Naive thymus-derived CD4-positive, alpha-beta T cell (primary cell): Measurements from ENCODE around the gene TTC1. TPM values are rescaled to one million over a fixed set of nuclear protein-coding genes. Genes with fewer than 3 reads are reported as not detected.

Source experiments
- ATAC-seq: fragments of 150-1000 bp; cut with Tn5 transposase; 2 replicates; pipeline ENCODE4 v1.10.0; 2021; ENCODE audit warnings: mild to moderate bottlenecking, moderate library complexity
- CTCF ChIA-PET: fragments of 350-600 bp; sonication (Branson Sonifier 250); formaldehyde crosslinking; loops from one replicate; lab custom pipeline; 2021; ENCODE audit warnings: antibody characterized with exemption; lab: Charles Lee
- POLR2A ChIA-PET: fragments of 350-600 bp; sonication (Branson Sonifier 250); formaldehyde crosslinking; loops from one replicate; lab custom pipeline; 2021; ENCODE audit warnings: antibody characterized with exemption, inconsistent platforms; lab: Charles Lee
- DNase-seq, 9 donors: peaks; one replicate each; pipeline versions ENCODE4 v3.0.0 to v3.0.0-alpha.2; 2020 to 2022; ENCODE audit warnings: mixed read lengths in 1 of 9
- H3K27ac ChIP-seq: one replicate; pipeline ENCODE4 v1.7.0; 2013; ENCODE audit warnings: mild to moderate bottlenecking, low read depth, low read length, moderate library complexity
- H3K27me3 ChIP-seq, 2 donors: one replicate each; pipeline ENCODE4 v1.7.0; 2013; ENCODE audit warnings: low read length in 2 of 2, mild to moderate bottlenecking in 2 of 2, moderate library complexity in 2 of 2; ENCODE audit not compliant: control insufficient read depth in 2 of 2, insufficient read depth in 2 of 2
- H3K36me3 ChIP-seq, 3 experiments: 1 replicate in 2 of 3; 2 replicates in 1 of 3; pipeline ENCODE4 v1.7.0; 2013; ENCODE audit warnings: low read length in 3 of 3, mild to moderate bottlenecking in 3 of 3, moderate library complexity in 1 of 3; ENCODE audit not compliant: insufficient read depth in 3 of 3, control insufficient read depth in 2 of 3
- H3K4me1 ChIP-seq, 2 donors: one replicate each; pipeline ENCODE4 v1.7.0; 2013; ENCODE audit warnings: low read length in 2 of 2, mild to moderate bottlenecking in 2 of 2, moderate library complexity in 1 of 2; ENCODE audit not compliant: control insufficient read depth in 2 of 2, insufficient read depth in 2 of 2
- H3K4me3 ChIP-seq: 2 replicates; pipeline ENCODE4 v1.7.0; 2013; ENCODE audit warnings: mild to moderate bottlenecking, low read length
- H3K9me3 ChIP-seq, 3 experiments: 1 replicate in 2 of 3; 2 replicates in 1 of 3; pipeline ENCODE4 v1.7.0; 2013; ENCODE audit warnings: low read length in 3 of 3; ENCODE audit not compliant: control insufficient read depth in 2 of 3
- H3K27ac Mint-ChIP-seq, 9 donors: one replicate each; pipeline ENCODE4 v1.8.0; 2020 to 2022; ENCODE audit warnings: mixed read lengths in 9 of 9, mild to moderate bottlenecking in 8 of 9, moderate library complexity in 5 of 9, inconsistent platforms in 2 of 9
- H3K27me3 Mint-ChIP-seq, 5 donors: one replicate each; pipeline ENCODE4 v1.8.0; 2021 to 2022; ENCODE audit warnings: mixed read lengths in 5 of 5, mild to moderate bottlenecking in 1 of 5
- H3K36me3 Mint-ChIP-seq, 5 donors: one replicate each; pipeline ENCODE4 v1.8.0; 2020 to 2022; ENCODE audit warnings: mixed read lengths in 5 of 5, mild to moderate bottlenecking in 3 of 5, inconsistent platforms in 1 of 5
- H3K4me1 Mint-ChIP-seq, 7 donors: one replicate each; pipeline ENCODE4 v1.8.0; 2020 to 2022; ENCODE audit warnings: mixed read lengths in 7 of 7, mild to moderate bottlenecking in 3 of 7, inconsistent platforms in 1 of 7
- H3K4me3 Mint-ChIP-seq, 10 donors: one replicate each; pipeline ENCODE4 v1.8.0; 2020 to 2022; ENCODE audit warnings: mild to moderate bottlenecking in 10 of 10, mixed read lengths in 10 of 10, moderate library complexity in 6 of 10, inconsistent platforms in 2 of 10
- H3K9me3 Mint-ChIP-seq, 11 donors: one replicate each; pipeline ENCODE4 v1.8.0; 2020 to 2022; ENCODE audit warnings: mixed read lengths in 11 of 11, mild to moderate bottlenecking in 4 of 11, inconsistent platforms in 1 of 11, moderate library complexity in 1 of 11
- intact Hi-C, 2 donors: fragments of 100-400 bp; cut with micrococcal nuclease; formaldehyde crosslinking; loops; one replicate each; pipeline ENCODE4 v1.15.1; 2023
- polyA plus RNA-seq, 2 donors: library from polyadenylated mRNA; unstranded; fragments of 300-500 nt; fragmentation: Illumina TruSeq; gene quantifications; one replicate each; pipeline ENCODE4 v1.2.3, GENCODE V29; 2021
- total RNA-seq, 6 experiments: library from RNA in 5 of 6; stranded (reverse) in 5 of 6; gene quantifications; 1 replicate in 5 of 6; 2 replicates in 1 of 6; pipeline ENCODE4 v1.2.3 and lab custom pipeline; 2021 to 2026

The TTC1 gene
- total and polyA plus RNA-seq, 7 experiments from 2014 or later, result 24.3 to 86.4 (median 41.8) TPM

DNA sequence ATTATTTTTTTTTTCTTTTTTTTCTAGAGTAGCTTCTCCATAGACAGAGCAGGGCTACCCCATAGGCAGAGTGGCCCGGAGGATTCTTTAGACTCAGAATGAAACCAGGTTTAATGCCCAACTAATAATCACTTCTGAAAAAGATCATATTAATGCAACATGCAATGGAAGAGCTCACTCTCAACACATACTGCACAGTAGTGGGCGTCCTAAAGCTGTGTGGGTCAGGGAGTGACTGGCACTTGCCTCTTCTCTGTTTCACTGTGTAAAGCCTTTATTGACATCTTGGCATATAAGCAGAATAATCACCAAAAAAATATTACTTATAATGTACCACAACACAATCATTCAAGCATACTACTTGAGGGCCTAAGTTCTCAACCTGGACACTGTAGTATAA is 99.2 kb downstream of the TTC1 start:
- Mint-ChIP-seq H3K4me3 (no peak overlapping the region), H3K27me3 (no peaks in the 10 kb centered on the region), H3K4me1 (peaks cover 0 to 47% (median 35%) of the 10 kb centered on the region in 7 donors), H3K36me3 (peaks cover 1 to 33% (median 16%) of the 10 kb centered on the region in 5 donors), H3K27ac (no peak overlapping the region), H3K9me3 (no peaks in the 10 kb centered on the region)
- no peak overlapping the region for H3K4me3 ChIP-seq
- no peaks in the 10 kb centered on the region for H3K27me3 ChIP-seq
- ATAC-seq (no peak), DNase-seq (no peak)
- H3K36me3 ChIP-seq, result peaks cover 0 to 44% (median 0%) of the 10 kb centered on the region in 3 experiments
- H3K9me3 ChIP-seq, result no peaks in the 10 kb centered on the region
- ChIA-PET CTCF (no interaction called here), POLR2A (interaction anchor here (0.6 to 1.1 kb wide), 3 partner anchors 11 to 95 kb away, joined by 3 to 8 read pairs (median 6); partner anchors contain the start of gene PWWP2A)
- intact Hi-C loops, result no loop called here
- no peak overlapping the region for H3K27ac ChIP-seq
- no peaks in the 10 kb centered on the region for H3K4me1 ChIP-seq

Other genes with a start within 250 kb of the TTC1 start
- gene ADRA1B, start 92.7 kb upstream of the TTC1 start, total RNA-seq, result under 1 TPM in 1 of 5 experiments, not detected in 4; 0.10 TPM
- not detected for gene ADRA1B, start 92.7 kb upstream of the TTC1 start, polyA plus RNA-seq
- gene PWWP2A, start 110.3 kb downstream of the TTC1 start, total RNA-seq, result 10 to 100 TPM; 21.2 to 43.6 (median 29.5) TPM
- 10 to 100 TPM; 25.9 to 27.3 TPM for gene PWWP2A, start 110.3 kb downstream of the TTC1 start, polyA plus RNA-seq
- gene FABP6, start 220.4 kb downstream of the TTC1 start, total RNA-seq, result under 1 TPM in 1 of 5 experiments, not detected in 4; 0.60 TPM
- not detected for gene FABP6, start 220.4 kb downstream of the TTC1 start, polyA plus RNA-seq